HL-60 (cell line): ENCODE data around the gene PSMB11.

ENCODE experiments used
- DNase-seq, 2 experiments: peaks; one replicate each; pipeline ENCODE4 v3.0.0-alpha.2; 2010 to 2020; ENCODE audit warnings: low read depth in 1 of 2, low spot score in 1 of 2
- H3K27ac ChIP-seq: fragments of 250-450 bp; sonication (Bioruptor Pico); replicated peaks from 2 replicates; pipeline ENCODE4 v1.5.1; 2020; ENCODE audit warnings: mild to moderate bottlenecking, moderate library complexity
- H3K27me3 ChIP-seq: fragments of 250-450 bp; sonication (Bioruptor Pico); 2 replicates; pipeline ENCODE4 v1.5.1; 2021; ENCODE audit warnings: mild to moderate bottlenecking, moderate library complexity; ENCODE audit not compliant: insufficient read depth, poor library complexity, severe bottlenecking
- H3K4me3 ChIP-seq: replicated peaks from 2 replicates; pipeline ENCODE4 v1.5.1; 2011; ENCODE audit warnings: mild to moderate bottlenecking, control low read depth, low read length; ENCODE audit not compliant: insufficient read depth
- GABPA ChIP-seq: IDR thresholded peaks from 2 replicates; pipeline ENCODE4 v1.6.1; 2012; ENCODE audit warnings: low read depth
- POLR2AphosphoS5 ChIP-seq: IDR thresholded peaks from 2 replicates; pipeline ENCODE4 v1.6.1; 2012; ENCODE audit warnings: low read depth
- SPI1 ChIP-seq: IDR thresholded peaks from 2 replicates; pipeline ENCODE4 v1.6.1; 2012; ENCODE audit warnings: low read depth, mild to moderate bottlenecking, borderline replicate concordance
- TF ChIP-seq, protein P1 (sequence below): IDR thresholded peaks from one replicate; pipeline ENCODE4 v1.5.1; 2011; ENCODE audit warnings: low read length, control low read depth, inconsistent platforms; ENCODE audit not compliant: insufficient read depth
- TF ChIP-seq, protein P2 (sequence below): IDR thresholded peaks from 2 replicates; pipeline ENCODE4 v1.6.1; 2012; ENCODE audit warnings: low read depth; ENCODE audit not compliant: insufficient replicate concordance

PSMB11 gene

DNA sequence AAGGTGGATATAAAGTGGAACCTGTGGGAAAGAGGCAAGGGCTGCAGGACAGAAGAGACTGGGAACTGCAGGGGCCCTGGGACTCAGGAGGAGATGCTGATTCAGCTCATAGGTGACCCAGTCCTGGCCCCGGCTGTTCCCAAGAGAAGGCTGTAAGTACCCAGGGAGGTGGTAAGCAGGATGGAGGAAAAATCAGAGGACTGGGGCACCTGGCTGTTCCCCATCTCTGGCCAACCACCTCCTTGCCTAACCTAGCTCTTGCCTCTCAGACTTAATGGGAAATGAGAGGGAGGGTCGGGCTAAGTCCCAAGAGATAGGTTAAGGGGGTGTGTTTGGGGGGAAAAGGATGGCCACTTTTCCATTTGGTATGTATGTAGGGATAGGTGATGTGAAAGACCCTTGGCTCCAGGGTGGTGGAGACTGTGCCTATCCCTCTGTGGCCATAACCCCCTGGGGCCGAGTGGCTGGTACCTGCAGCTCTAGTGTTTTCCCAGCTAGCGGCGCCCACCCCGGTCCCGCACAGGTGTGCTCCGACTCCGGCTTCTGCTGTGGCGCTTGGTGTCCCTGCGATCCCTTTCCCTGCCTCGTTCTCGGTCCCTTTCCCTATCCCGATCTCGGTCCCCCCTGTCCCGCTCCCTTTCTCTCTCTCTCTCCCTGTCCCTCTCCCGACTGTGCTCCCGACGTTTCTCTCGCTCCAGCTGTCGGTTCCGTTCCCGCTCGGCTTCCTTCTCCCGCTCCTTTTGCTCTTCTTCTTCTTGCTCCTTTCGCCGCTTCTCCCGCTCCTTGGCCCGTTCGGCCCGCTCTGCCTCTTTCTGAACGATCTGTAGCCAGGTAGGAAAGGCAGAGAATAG is 16.9 kb downstream of the PSMB11 start:
- Histone ChIP-seq H3K27me3 (no peaks in the 10 kb centered on the region), H3K4me3 (no peak overlapping the region), H3K27ac (no peak overlapping the region)
- DNase-seq, result no peak
- TF ChIP-seq, protein P1, sequence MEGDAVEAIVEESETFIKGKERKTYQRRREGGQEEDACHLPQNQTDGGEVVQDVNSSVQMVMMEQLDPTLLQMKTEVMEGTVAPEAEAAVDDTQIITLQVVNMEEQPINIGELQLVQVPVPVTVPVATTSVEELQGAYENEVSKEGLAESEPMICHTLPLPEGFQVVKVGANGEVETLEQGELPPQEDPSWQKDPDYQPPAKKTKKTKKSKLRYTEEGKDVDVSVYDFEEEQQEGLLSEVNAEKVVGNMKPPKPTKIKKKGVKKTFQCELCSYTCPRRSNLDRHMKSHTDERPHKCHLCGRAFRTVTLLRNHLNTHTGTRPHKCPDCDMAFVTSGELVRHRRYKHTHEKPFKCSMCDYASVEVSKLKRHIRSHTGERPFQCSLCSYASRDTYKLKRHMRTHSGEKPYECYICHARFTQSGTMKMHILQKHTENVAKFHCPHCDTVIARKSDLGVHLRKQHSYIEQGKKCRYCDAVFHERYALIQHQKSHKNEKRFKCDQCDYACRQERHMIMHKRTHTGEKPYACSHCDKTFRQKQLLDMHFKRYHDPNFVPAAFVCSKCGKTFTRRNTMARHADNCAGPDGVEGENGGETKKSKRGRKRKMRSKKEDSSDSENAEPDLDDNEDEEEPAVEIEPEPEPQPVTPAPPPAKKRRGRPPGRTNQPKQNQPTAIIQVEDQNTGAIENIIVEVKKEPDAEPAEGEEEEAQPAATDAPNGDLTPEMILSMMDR, result no peak
- TF ChIP-seq POLR2AphosphoS5, result no peak
- no peak for TF ChIP-seq GABPA
- TF ChIP-seq, protein P2, sequence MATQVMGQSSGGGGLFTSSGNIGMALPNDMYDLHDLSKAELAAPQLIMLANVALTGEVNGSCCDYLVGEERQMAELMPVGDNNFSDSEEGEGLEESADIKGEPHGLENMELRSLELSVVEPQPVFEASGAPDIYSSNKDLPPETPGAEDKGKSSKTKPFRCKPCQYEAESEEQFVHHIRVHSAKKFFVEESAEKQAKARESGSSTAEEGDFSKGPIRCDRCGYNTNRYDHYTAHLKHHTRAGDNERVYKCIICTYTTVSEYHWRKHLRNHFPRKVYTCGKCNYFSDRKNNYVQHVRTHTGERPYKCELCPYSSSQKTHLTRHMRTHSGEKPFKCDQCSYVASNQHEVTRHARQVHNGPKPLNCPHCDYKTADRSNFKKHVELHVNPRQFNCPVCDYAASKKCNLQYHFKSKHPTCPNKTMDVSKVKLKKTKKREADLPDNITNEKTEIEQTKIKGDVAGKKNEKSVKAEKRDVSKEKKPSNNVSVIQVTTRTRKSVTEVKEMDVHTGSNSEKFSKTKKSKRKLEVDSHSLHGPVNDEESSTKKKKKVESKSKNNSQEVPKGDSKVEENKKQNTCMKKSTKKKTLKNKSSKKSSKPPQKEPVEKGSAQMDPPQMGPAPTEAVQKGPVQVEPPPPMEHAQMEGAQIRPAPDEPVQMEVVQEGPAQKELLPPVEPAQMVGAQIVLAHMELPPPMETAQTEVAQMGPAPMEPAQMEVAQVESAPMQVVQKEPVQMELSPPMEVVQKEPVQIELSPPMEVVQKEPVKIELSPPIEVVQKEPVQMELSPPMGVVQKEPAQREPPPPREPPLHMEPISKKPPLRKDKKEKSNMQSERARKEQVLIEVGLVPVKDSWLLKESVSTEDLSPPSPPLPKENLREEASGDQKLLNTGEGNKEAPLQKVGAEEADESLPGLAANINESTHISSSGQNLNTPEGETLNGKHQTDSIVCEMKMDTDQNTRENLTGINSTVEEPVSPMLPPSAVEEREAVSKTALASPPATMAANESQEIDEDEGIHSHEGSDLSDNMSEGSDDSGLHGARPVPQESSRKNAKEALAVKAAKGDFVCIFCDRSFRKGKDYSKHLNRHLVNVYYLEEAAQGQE, result no peak

- H3K27ac ChIP-seq, result no peak overlapping the region
- no peaks in the 10 kb centered on the region for H3K27me3 ChIP-seq
- TF ChIP-seq POLR2AphosphoS5 (no peak), SPI1 (no peak), GABPA (no peak)
- TF ChIP-seq, protein P1, result no peak
- TF ChIP-seq, protein P2, result no peak
- DNase-seq, result no peak
- H3K4me3 ChIP-seq, result no peak overlapping the region
Observed at GRCh38 chr14:23060536-23061260, 18.7 kb downstream of the PSMB11 start.

GRCh38 chr14:23062002-23062401 is 20.0 kb downstream of the PSMB11 start:
- H3K4me3 ChIP-seq, result no peak overlapping the region
- TF ChIP-seq SPI1, result no peak
- no peak for TF ChIP-seq POLR2AphosphoS5
- TF ChIP-seq, protein P1, result no peak
- TF ChIP-seq, protein P2, result no peak
- no peak for TF ChIP-seq GABPA
- no peak overlapping the region for H3K27ac ChIP-seq
- DNase-seq, result no peak
- no peaks in the 10 kb centered on the region for H3K27me3 ChIP-seq
